Measurements from ENCODE around the gene SCAF1. TPM values are rescaled to one million over a fixed set of nuclear protein-coding genes. Genes with fewer than 3 reads are reported as not detected.

SCAF1 gene
- total RNA-seq, 1 donor from 2014 or later, result 51.0 TPM

DNA sequence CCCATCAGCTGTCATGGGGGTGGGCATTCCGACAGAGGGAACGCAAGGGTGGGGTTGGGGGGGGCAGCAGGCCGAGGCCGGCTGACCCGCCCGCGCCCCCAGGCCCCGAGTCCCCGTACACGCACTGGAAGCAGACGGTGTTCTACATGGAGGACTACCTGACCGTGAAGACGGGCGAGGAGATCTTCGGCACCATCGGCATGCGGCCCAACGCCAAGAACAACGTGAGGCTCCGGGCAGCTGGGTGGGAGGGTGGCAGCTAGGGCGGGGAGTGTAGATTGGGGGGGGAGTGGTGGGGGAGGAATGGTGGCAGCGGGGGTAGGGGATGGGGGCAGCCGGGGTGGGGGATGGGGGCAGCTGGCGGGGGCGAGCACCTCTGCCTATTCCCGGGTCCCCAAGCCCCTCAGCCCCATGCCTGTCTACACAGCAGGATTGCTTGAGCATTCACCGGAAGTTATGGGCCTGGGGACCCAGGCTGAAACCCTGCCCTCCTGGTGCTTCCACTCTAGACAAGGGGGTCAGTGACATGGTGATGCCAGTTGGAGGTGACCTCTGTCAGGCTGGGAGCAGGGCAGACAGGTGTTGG lies 44.6 kb downstream of the SCAF1 start:
- no peak for DNase-seq (ENCODE audit: low read depth)
- H3K4me3 ChIP-seq (ENCODE audit: low read depth, low read length), result no peak overlapping the region
- no peak for TF ChIP-seq CTCF (conservative IDR thresholded peaks at IDR 0.05; ENCODE audit: low read depth, low read length)

- TF ChIP-seq CTCF (conservative IDR thresholded peaks at IDR 0.05; ENCODE audit: low read depth, low read length), result no peak
- no peak overlapping the region for H3K4me3 ChIP-seq (ENCODE audit: low read depth, low read length)
- DNase-seq (ENCODE audit: low read depth), result no peak
Observed at GRCh38 chr19:49687150-49687549, 45.1 kb downstream of the SCAF1 start.

DNA sequence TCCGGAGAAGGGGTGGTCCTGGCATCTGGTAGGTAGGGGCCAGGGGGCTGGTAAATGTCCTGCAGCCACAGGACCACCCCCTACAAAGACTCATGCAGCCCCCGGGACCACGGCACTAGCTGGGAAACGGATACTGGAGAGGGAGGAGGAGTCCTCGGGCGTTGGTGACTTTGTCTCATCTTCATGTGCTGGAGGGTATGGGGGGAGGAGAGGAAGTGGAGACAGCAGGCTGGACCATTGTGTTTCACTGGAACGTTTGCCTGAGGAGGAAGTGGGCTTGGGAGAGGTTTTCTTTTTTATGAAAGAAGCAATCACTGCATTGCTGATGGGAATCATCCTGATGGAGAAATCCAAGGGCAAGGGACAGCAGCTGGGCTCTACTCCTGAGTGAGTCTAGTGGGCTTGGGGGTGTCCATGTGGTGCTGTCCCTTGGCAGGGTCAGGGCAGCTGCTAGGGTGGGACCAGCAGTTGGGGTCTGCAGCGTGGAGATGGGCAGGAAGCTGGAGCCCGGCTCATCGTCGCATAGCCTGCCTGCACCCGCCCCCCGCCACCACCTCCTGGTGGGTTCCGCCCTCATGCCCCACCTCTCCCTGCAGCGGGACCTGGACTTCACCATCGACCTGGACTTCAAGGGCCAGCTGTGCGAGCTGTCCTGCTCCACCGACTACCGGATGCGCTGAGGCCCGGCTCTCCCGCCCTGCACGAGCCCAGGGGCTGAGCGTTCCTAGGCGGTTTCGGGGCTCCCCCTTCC lies 45.7 kb downstream of the SCAF1 start:
- no peak overlapping the region for H3K4me3 ChIP-seq (ENCODE audit: low read depth, low read length)
- no peak for TF ChIP-seq CTCF (conservative IDR thresholded peaks at IDR 0.05; ENCODE audit: low read depth, low read length)
- no peak for DNase-seq (ENCODE audit: low read depth)

- no peak for TF ChIP-seq CTCF (conservative IDR thresholded peaks at IDR 0.05; ENCODE audit: low read depth, low read length)
- no peak overlapping the region for H3K4me3 ChIP-seq (ENCODE audit: low read depth, low read length)
- no peak for DNase-seq (ENCODE audit: low read depth)
Observed at GRCh38 chr19:49688531-49689132, 46.6 kb downstream of the SCAF1 start.

GRCh38 chr19:49689133-49690078 lies 47.4 kb downstream of the SCAF1 start, which contains the start of gene ADM5:
Gene ADM5, plus strand, starts transcription at chr19:49689594. Its CDS starts 244 bp downstream, at chr19:49689838.
- no peak for DNase-seq (ENCODE audit: low read depth)
- TF ChIP-seq CTCF (conservative IDR thresholded peaks at IDR 0.05; ENCODE audit: low read depth, low read length), result peak; percentile 67
- H3K4me3 ChIP-seq (ENCODE audit: low read depth, low read length), result peak within 1 kb of the TSS; percentile 62

DNA sequence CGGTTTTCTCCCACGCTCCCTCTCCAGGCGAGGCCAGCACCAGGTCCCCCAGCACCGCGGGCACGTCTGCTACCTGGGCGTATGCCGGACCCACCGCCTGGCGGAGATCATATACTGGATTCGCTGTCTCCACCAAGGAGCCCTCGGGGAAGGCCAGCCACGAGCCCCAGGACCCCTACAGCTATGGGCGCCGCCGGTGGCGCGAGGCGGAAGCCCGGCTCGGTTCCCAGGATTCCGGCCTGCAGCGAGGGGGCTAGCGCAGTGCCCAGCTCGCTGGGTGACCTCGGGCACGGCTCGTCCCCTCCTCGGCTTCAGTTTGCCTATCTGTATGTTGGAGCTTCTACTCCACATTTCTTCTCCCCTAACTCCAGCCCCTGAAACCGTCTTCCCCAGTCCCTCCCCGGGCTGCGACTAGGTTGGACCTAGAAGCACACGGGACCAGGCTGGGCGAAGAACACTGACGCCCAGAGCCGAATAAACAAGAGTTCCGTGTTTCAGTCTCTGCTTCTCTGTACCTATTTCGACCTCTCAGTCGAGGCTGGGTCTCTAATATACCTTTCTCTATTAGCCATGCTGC lies 48.2 kb downstream of the SCAF1 start:
- H3K4me3 ChIP-seq (ENCODE audit: low read depth, low read length), result peak overlapping the region; percentile 62
- TF ChIP-seq CTCF (conservative IDR thresholded peaks at IDR 0.05; ENCODE audit: low read depth, low read length), result no peak
- DNase-seq (ENCODE audit: low read depth), result no peak
